GM19452 (cell line): Measurements from ENCODE around the gene TRPV2.
"Not testable (repeated sequence)": the region's sequence is repeated elsewhere in the genome, so short reads cannot be mapped to it uniquely, and the experiment has no call there.

Experiments
- ATAC-seq: cut with Tn5 transposase; IDR thresholded peaks from one replicate; pipeline ENCODE4 v1.9.1; 2021; ENCODE audit not compliant: unreplicated experiment

The TRPV2 gene

GRCh38 chr17:16415031-16415924 is at the start of gene TRPV2:
Gene TRPV2 (plus strand): TSS chr17:16415571. CDS start chr17:16417669, 2,098 bp downstream.
- no peak for ATAC-seq

- ATAC-seq, result no peak
Observed at GRCh38 chr17:16371742-16372141, 43.6 kb upstream of the TRPV2 start.

GRCh38 chr17:16374146-16374938 is 41.0 kb upstream of the TRPV2 start:
- ATAC-seq, result no peak

GRCh38 chr17:16377941-16378341 is 37.4 kb upstream of the TRPV2 start:
- no peak for ATAC-seq

GRCh38 chr17:16378636-16379282 is 36.6 kb upstream of the TRPV2 start:
- ATAC-seq, result no peak

- no peak for ATAC-seq
Observed at GRCh38 chr17:16379654-16380053, 35.7 kb upstream of the TRPV2 start.

- peak; percentile 91 for ATAC-seq
Observed at GRCh38 chr17:16380640-16381495, 34.5 kb upstream of the TRPV2 start, which contains the start of gene UBB. Gene UBB (plus strand): TSS chr17:16381091. CDS start chr17:16381908, 817 bp downstream.

GRCh38 chr17:16381496-16381820 is 33.9 kb upstream of the TRPV2 start:
- no peak for ATAC-seq

- ATAC-seq, result no peak
Observed at GRCh38 chr17:16383216-16383615, 32.2 kb upstream of the TRPV2 start.

GRCh38 chr17:16383772-16384287 is 31.5 kb upstream of the TRPV2 start:
- no peak for ATAC-seq

- ATAC-seq, result no peak
Observed at GRCh38 chr17:16384557-16384956, 30.8 kb upstream of the TRPV2 start.

- not testable (repeated sequence) for ATAC-seq
Observed at GRCh38 chr17:16386126-16386507, 29.3 kb upstream of the TRPV2 start.

GRCh38 chr17:16391451-16391850 is 23.9 kb upstream of the TRPV2 start:
- no peak for ATAC-seq

GRCh38 chr17:16392491-16392890 is 22.9 kb upstream of the TRPV2 start:
- ATAC-seq, result not testable (repeated sequence)

- ATAC-seq, result not testable (repeated sequence)
Observed at GRCh38 chr17:16395887-16396286, 19.5 kb upstream of the TRPV2 start.

- ATAC-seq, result not testable (repeated sequence)
Observed at GRCh38 chr17:16396693-16397092, 18.7 kb upstream of the TRPV2 start.

- peak; percentile 82 for ATAC-seq
Observed at GRCh38 chr17:16398270-16399267, 16.8 kb upstream of the TRPV2 start.

GRCh38 chr17:16403847-16404246 is 11.5 kb upstream of the TRPV2 start:
- not testable (repeated sequence) for ATAC-seq
